Upper lobe of right lung (tissue), 1 donor: Measurements from ENCODE around the gene FSHR. TPM values are rescaled to one million over a fixed set of nuclear protein-coding genes. Genes with fewer than 3 reads are reported as not detected.
A peak's percentile ranks its signal among the peaks of the same experiment; 100 is the strongest.

Experiments
- ATAC-seq: fragments of 200-7000 bp; cut with Tn5 transposase; one replicate; pipeline ENCODE4 v1.9.1; 2020; ENCODE audit warnings: mild to moderate bottlenecking, moderate library complexity
- DNase-seq: peaks from one replicate; pipeline ENCODE4 v3.0.0-alpha.2; 2020
- H3K27ac ChIP-seq: fragments of 200-600 bp; one replicate; pipeline ENCODE4 v1.8.0; 2022
- H3K27me3 ChIP-seq: fragments of 200-600 bp; one replicate; pipeline ENCODE4 v1.8.0; 2022; ENCODE audit warnings: mild to moderate bottlenecking
- H3K36me3 ChIP-seq: fragments of 200-600 bp; one replicate; pipeline ENCODE4 v1.8.0; 2022
- H3K4me1 ChIP-seq: fragments of 200-600 bp; one replicate; pipeline ENCODE4 v1.8.0; 2022
- H3K4me3 ChIP-seq: fragments of 200-600 bp; one replicate; pipeline ENCODE4 v1.8.0; 2022; ENCODE audit warnings: mild to moderate bottlenecking
- H3K9me3 ChIP-seq: fragments of 200-600 bp; one replicate; pipeline ENCODE4 v1.8.0; 2022
- intact Hi-C: fragments of 100-400 bp; cut with DNase I; formaldehyde crosslinking; loops from one replicate; pipeline ENCODE4 v1.11.0; 2022
- total RNA-seq: library from RNA; stranded (reverse); fragmentation: NEBNext Ultra II Directional; extraction: Animal tissue kit (Norgen Biotek cat#: 25700); gene quantifications from one replicate; pipeline ENCODE4 v1.2.1, GENCODE V29; 2021
- TF ChIP-seq, protein P1 (sequence below): fragments of 200-600 bp; IDR thresholded peaks from one replicate; pipeline ENCODE4 v1.8.0; 2022; ENCODE audit warnings: antibody characterized with exemption
- donor health status: DM: no; HTN: yes; CAD: no; lungs with severe emphysema.

Gene FSHR
- total RNA-seq, 1 donor from 2014 or later, result not detected

DNA sequence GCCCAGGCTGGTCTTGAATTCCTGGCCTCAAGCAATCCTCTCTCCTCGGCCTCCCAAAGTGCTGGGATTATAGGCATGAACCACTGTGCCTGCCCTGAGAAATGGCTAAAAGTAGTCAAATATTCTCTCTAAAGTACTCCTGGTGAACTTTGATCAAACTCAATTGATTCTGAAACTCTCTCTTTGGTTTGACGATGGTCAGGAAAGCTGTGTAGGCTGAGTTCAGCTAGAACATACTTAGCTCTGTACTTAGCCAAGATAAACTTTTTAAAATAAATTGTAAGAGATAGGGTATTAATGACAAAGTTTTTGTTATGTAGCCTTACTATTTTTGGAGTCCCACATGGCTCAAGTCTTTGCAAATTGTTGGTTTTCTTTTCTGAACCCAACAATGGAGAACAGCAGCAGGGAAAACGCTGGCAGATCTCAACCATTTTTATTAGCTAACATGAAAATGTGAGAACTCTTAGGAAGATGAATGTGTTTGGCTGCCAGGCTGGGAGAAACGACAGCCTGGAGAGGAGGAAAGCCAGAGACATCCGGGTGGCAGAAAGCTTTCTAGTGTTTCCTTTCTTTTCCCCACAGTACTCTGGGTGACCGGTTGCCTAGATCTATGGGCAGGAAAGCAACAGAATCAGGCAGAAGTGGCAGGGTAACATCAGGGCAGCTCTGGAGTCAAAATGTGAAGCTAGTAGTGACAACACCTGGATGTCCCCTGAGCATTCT, 205.8 kb downstream of the FSHR start:
- intact Hi-C loops, result no loop called here
- Histone ChIP-seq H3K27ac (no peak overlapping the region), H3K36me3 (no peaks in the 10 kb centered on the region), H3K27me3 (no peaks in the 10 kb centered on the region), H3K9me3 (no peaks in the 10 kb centered on the region), H3K4me3 (no peak overlapping the region), H3K4me1 (no peaks in the 10 kb centered on the region)
- DNase-seq (no peak), ATAC-seq (no peak)
- TF ChIP-seq, protein P1, sequence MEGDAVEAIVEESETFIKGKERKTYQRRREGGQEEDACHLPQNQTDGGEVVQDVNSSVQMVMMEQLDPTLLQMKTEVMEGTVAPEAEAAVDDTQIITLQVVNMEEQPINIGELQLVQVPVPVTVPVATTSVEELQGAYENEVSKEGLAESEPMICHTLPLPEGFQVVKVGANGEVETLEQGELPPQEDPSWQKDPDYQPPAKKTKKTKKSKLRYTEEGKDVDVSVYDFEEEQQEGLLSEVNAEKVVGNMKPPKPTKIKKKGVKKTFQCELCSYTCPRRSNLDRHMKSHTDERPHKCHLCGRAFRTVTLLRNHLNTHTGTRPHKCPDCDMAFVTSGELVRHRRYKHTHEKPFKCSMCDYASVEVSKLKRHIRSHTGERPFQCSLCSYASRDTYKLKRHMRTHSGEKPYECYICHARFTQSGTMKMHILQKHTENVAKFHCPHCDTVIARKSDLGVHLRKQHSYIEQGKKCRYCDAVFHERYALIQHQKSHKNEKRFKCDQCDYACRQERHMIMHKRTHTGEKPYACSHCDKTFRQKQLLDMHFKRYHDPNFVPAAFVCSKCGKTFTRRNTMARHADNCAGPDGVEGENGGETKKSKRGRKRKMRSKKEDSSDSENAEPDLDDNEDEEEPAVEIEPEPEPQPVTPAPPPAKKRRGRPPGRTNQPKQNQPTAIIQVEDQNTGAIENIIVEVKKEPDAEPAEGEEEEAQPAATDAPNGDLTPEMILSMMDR, result no peak

DNA sequence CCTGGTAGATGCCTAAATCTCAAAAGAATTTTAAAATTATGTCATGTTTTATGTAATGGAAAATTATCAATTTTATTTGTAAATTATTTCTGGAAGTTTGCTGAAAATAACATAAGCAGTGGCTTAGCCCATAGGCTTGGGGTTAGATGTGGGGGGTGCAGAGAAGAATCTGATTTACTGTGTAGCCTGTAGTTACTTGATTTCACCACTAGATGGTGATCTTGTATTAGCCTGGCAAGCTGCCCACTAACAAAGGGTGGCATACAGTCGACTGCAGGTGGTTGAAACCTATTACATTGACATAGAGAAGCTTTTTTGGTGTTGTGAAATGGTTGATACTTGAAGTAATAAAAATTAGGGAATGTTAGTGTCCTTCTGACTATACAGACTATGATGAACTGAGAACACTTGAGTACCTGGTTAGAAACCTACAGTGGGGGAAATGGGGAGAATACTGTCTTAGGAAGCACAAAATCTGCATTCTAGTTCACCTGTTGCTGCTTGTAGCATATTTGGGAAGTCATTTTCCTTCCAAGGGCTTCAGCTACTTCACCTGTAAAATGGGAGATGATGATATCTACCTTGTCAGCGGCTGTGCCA, 207.8 kb downstream of the FSHR start:
- no peaks in the 10 kb centered on the region for H3K4me1 ChIP-seq
- H3K9me3 ChIP-seq, result no peaks in the 10 kb centered on the region
- intact Hi-C loops, result no loop called here
- H3K36me3 ChIP-seq, result no peaks in the 10 kb centered on the region
- no peaks in the 10 kb centered on the region for H3K27me3 ChIP-seq
- no peak overlapping the region for H3K4me3 ChIP-seq
- TF ChIP-seq, protein P1, result peak; percentile 93
- no peak for DNase-seq
- ATAC-seq, result peak; percentile 97
- no peak overlapping the region for H3K27ac ChIP-seq

DNA sequence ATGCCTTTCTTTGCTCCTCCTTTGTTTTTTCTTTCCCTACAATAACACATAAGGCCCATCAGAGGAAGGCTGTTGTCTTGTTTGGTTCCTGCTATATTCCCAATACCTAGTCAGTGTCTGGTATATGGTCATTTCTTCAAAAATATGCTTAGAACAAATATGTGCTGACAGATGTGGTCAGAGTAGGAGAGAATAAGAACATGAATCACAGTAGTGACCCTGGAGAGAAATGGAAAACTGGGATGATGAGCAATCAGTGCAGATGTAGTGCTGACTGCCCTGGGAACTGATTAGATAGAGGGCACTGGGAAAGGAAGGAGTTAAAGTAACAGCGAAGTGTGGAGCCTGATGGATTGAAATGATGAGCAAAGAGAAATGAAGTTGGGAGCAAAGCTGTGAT, 209.4 kb downstream of the FSHR start:
- Histone ChIP-seq H3K27me3 (no peaks in the 10 kb centered on the region), H3K36me3 (no peaks in the 10 kb centered on the region), H3K4me3 (no peak overlapping the region), H3K4me1 (no peaks in the 10 kb centered on the region), H3K27ac (no peak overlapping the region), H3K9me3 (no peaks in the 10 kb centered on the region)
- intact Hi-C loops, result no loop called here
- ATAC-seq (no peak), DNase-seq (no peak)
- TF ChIP-seq, protein P1, result no peak

DNA sequence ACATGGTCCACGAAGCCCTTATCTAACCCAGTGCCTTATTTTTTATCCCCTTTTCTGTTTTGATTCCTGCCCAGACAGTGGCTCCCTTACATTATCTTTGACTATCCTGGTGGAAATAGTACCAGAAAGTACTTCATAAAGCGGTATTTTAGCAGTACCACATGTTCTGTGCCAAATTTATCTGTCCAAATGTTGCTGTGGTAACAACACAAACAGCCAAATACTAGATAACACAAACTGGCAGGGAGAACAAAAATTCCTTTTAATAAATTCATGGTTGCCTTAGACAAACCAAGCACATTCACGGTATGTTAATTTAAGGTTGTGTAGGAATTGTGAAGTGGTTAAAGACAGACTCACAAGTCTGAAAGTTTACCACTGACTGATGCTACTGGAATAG, 210.9 kb downstream of the FSHR start:
- TF ChIP-seq, protein P1, result no peak
- Histone ChIP-seq H3K4me1 (no peaks in the 10 kb centered on the region), H3K27ac (no peak overlapping the region), H3K4me3 (no peak overlapping the region), H3K27me3 (no peaks in the 10 kb centered on the region), H3K9me3 (no peaks in the 10 kb centered on the region), H3K36me3 (no peaks in the 10 kb centered on the region)
- intact Hi-C loops, result no loop called here
- ATAC-seq (no peak), DNase-seq (no peak)

DNA sequence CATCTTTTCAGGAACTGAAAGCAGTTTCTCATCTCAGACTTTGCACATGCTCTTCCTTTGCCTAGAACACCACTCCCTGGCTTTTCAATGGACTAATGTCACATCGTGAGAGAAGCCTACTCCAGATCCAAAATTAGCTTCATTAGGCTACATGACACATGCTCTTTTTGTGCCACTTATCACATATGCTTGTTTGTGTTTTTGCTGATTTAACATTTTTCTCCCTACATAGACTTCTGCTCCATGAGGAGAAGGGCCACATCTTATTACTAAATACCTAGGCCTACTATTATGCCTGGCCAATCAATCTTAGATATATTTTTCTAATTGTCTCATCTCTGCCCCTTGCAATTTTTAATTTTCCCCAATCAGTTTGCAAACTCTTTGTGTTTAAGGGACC, 212.4 kb downstream of the FSHR start:
- no peaks in the 10 kb centered on the region for H3K36me3 ChIP-seq
- intact Hi-C loops, result no loop called here
- H3K27me3 ChIP-seq, result no peaks in the 10 kb centered on the region
- TF ChIP-seq, protein P1, result no peak
- no peak overlapping the region for H3K4me3 ChIP-seq
- DNase-seq (no peak), ATAC-seq (no peak)
- no peaks in the 10 kb centered on the region for H3K9me3 ChIP-seq
- no peak overlapping the region for H3K27ac ChIP-seq
- H3K4me1 ChIP-seq, result no peaks in the 10 kb centered on the region
